GM12892 (cell line): ENCODE results near the gene JPH3.

ENCODE experiments used
- POLR2A ChIP-seq: IDR thresholded peaks from 2 replicates; pipeline ENCODE4 v1.6.1; 2011; ENCODE audit warnings: low read depth, low read length, control low read depth
- POLR2AphosphoS5 ChIP-seq: IDR thresholded peaks from 2 replicates; pipeline ENCODE4 v1.6.1; 2011; ENCODE audit warnings: low read depth, low read length, control low read depth
- TAF1 ChIP-seq: IDR thresholded peaks from 2 replicates; pipeline ENCODE4 v1.6.1; 2011; ENCODE audit warnings: low read depth, mild to moderate bottlenecking, control low read depth, low read length, borderline replicate concordance

GRCh38 chr16:87554754-87555427 is 47.4 kb upstream of the JPH3 start:
- no peak for TF ChIP-seq POLR2AphosphoS5
- TF ChIP-seq TAF1: no peak
- TF ChIP-seq POLR2A: no peak
